ENCODE results near the gene COL16A1. TPM values are rescaled to one million over a fixed set of nuclear protein-coding genes. Genes with fewer than 3 reads are reported as not detected.

Gene COL16A1
- total and polyA plus RNA-seq, 3 experiments from 2014 or later: 0.85 TPM; not detected in 2

GRCh38 chr1:31617916-31618746 lies 85.7 kb downstream of the COL16A1 start:
- peaks cover 5 to 13% (median 8%) of the 10 kb centered on the region in 3 donors for H3K4me1 Mint-ChIP-seq
- H3K27me3 Mint-ChIP-seq: peaks cover 22 to 39% of the 10 kb centered on the region in 2 donors
- ChIA-PET CTCF (interaction anchor here (0.7 to 1.9 kb wide), 6 partner anchors 9 to 13 kb away, joined by 3 to 9 read pairs (median 4); no protein-coding TSS in a partner anchor), POLR2A (no interaction called here)
- peaks cover 23% of the 10 kb centered on the region for H3K27me3 ChIP-seq (ENCODE audit: insufficient read depth, low read length, poor library complexity, severe bottlenecking)
- H3K9me3 Mint-ChIP-seq: no peaks in the 10 kb centered on the region
- H3K36me3 Mint-ChIP-seq: no peaks in the 10 kb centered on the region
- DNase-seq: peak in 3 of 5 donors; percentile 12 to 46 (median 19)
- no peaks in the 10 kb centered on the region for H3K4me1 ChIP-seq (ENCODE audit: insufficient read depth, low read length)
- H3K4me3 Mint-ChIP-seq: peak overlapping the region in 5 of 7 donors; percentile 28 to 63 (median 50)
- no peak overlapping the region for H3K27ac Mint-ChIP-seq
- no peaks in the 10 kb centered on the region for H3K9me3 ChIP-seq (ENCODE audit: low read length)
- no peak overlapping the region for H3K27ac ChIP-seq (ENCODE audit: low read depth, low read length)
- H3K36me3 ChIP-seq (ENCODE audit: insufficient read depth, low read length): no peaks in the 10 kb centered on the region
- no peak overlapping the region for H3K4me3 ChIP-seq (ENCODE audit: low read length)

GRCh38 chr1:31617218-31617915 lies 86.5 kb downstream of the COL16A1 start, which contains the start of gene HCRTR1:
Gene HCRTR1 (plus strand): TSS chr1:31617689. CDS start chr1:31619193, 1,504 bp downstream.
- Mint-ChIP-seq H3K4me1 (peaks cover 5 to 13% (median 8%) of the 10 kb centered on the region in 3 donors), H3K36me3 (no peaks in the 10 kb centered on the region), H3K9me3 (no peaks in the 10 kb centered on the region), H3K27ac (no peak within 1 kb of the TSS), H3K4me3 (peak within 1 kb of the TSS; percentile 55 to 86 (median 73)), H3K27me3 (peaks cover 24 to 39% of the 10 kb centered on the region in 2 donors)
- DNase-seq: no peak
- Histone ChIP-seq H3K4me1 (ENCODE audit: insufficient read depth, low read length) (no peaks in the 10 kb centered on the region), H3K9me3 (ENCODE audit: low read length) (no peaks in the 10 kb centered on the region), H3K36me3 (ENCODE audit: insufficient read depth, low read length) (no peaks in the 10 kb centered on the region), H3K27ac (ENCODE audit: low read depth, low read length) (no peak within 1 kb of the TSS), H3K4me3 (ENCODE audit: low read length) (no peak within 1 kb of the TSS), H3K27me3 (ENCODE audit: insufficient read depth, low read length, poor library complexity, severe bottlenecking) (peaks cover 23% of the 10 kb centered on the region)
- ChIA-PET CTCF (interaction anchor here (0.7 to 1.9 kb wide), 3 partner anchors 10 to 12 kb away, joined by 3 to 9 read pairs (median 6); no protein-coding TSS in a partner anchor), POLR2A (no interaction called here)

- Histone ChIP-seq H3K27ac (ENCODE audit: low read depth, low read length) (no peak overlapping the region), H3K9me3 (ENCODE audit: low read length) (no peaks in the 10 kb centered on the region), H3K36me3 (ENCODE audit: insufficient read depth, low read length) (no peaks in the 10 kb centered on the region), H3K4me1 (ENCODE audit: insufficient read depth, low read length) (no peaks in the 10 kb centered on the region), H3K4me3 (ENCODE audit: low read length) (no peak overlapping the region), H3K27me3 (ENCODE audit: insufficient read depth, low read length, poor library complexity, severe bottlenecking) (peaks cover 23% of the 10 kb centered on the region)
- peak overlapping the region in 1 of 8 donors; percentile 23 for H3K27ac Mint-ChIP-seq
- DNase-seq: no peak
- no peaks in the 10 kb centered on the region for H3K36me3 Mint-ChIP-seq
- H3K9me3 Mint-ChIP-seq: no peaks in the 10 kb centered on the region
- POLR2A ChIA-PET: no interaction called here
- peaks cover 5 to 13% (median 8%) of the 10 kb centered on the region in 3 donors for H3K4me1 Mint-ChIP-seq
- peak overlapping the region in 2 of 7 donors; percentile 3 to 39 for H3K4me3 Mint-ChIP-seq
- CTCF ChIA-PET: no interaction called here
- peaks cover 24 to 39% of the 10 kb centered on the region in 2 donors for H3K27me3 Mint-ChIP-seq
These were observed 87.9 kb downstream of the COL16A1 start for GRCh38 chr1:31615939-31616338.

- Histone ChIP-seq H3K4me3 (ENCODE audit: low read length) (no peak overlapping the region), H3K36me3 (ENCODE audit: insufficient read depth, low read length) (no peaks in the 10 kb centered on the region), H3K27me3 (ENCODE audit: insufficient read depth, low read length, poor library complexity, severe bottlenecking) (peaks cover 23% of the 10 kb centered on the region), H3K27ac (ENCODE audit: low read depth, low read length) (no peak overlapping the region), H3K4me1 (ENCODE audit: insufficient read depth, low read length) (no peaks in the 10 kb centered on the region), H3K9me3 (ENCODE audit: low read length) (no peaks in the 10 kb centered on the region)
- POLR2A ChIA-PET: no interaction called here
- Mint-ChIP-seq H3K4me1 (peaks cover 5 to 13% (median 8%) of the 10 kb centered on the region in 3 donors), H3K27ac (no peak overlapping the region), H3K36me3 (no peaks in the 10 kb centered on the region), H3K27me3 (peaks cover 24 to 39% of the 10 kb centered on the region in 2 donors), H3K4me3 (no peak overlapping the region), H3K9me3 (no peaks in the 10 kb centered on the region)
- DNase-seq: no peak
- CTCF ChIA-PET: no interaction called here
These were observed 88.4 kb downstream of the COL16A1 start for GRCh38 chr1:31615414-31615813.

- no peaks in the 10 kb centered on the region for H3K4me1 ChIP-seq (ENCODE audit: insufficient read depth, low read length)
- Mint-ChIP-seq H3K4me1 (peaks cover 5 to 13% (median 6%) of the 10 kb centered on the region in 3 donors), H3K27ac (no peak overlapping the region), H3K4me3 (no peak overlapping the region), H3K27me3 (peaks cover 21 to 34% of the 10 kb centered on the region in 2 donors), H3K36me3 (no peaks in the 10 kb centered on the region), H3K9me3 (no peaks in the 10 kb centered on the region)
- H3K9me3 ChIP-seq (ENCODE audit: low read length): no peaks in the 10 kb centered on the region
- no peak overlapping the region for H3K27ac ChIP-seq (ENCODE audit: low read depth, low read length)
- POLR2A ChIA-PET: no interaction called here
- H3K36me3 ChIP-seq (ENCODE audit: insufficient read depth, low read length): no peaks in the 10 kb centered on the region
- CTCF ChIA-PET: no interaction called here
- DNase-seq: no peak
- H3K4me3 ChIP-seq (ENCODE audit: low read length): no peak overlapping the region
- peaks cover 23% of the 10 kb centered on the region for H3K27me3 ChIP-seq (ENCODE audit: insufficient read depth, low read length, poor library complexity, severe bottlenecking)
These were observed 89.3 kb downstream of the COL16A1 start for GRCh38 chr1:31614414-31615005.

- H3K9me3 ChIP-seq (ENCODE audit: low read length): no peaks in the 10 kb centered on the region
- Mint-ChIP-seq H3K9me3 (no peaks in the 10 kb centered on the region), H3K27ac (no peak overlapping the region), H3K4me1 (no peaks in the 10 kb centered on the region), H3K36me3 (no peaks in the 10 kb centered on the region), H3K4me3 (no peak overlapping the region), H3K27me3 (peaks cover 5 to 15% of the 10 kb centered on the region in 2 donors)
- ChIA-PET CTCF (interaction anchor here (0.9 to 1.3 kb wide), 2 partner anchors 9 to 13 kb away, joined by 3 to 5 read pairs; no protein-coding TSS in a partner anchor), POLR2A (interaction anchor here (0.7 kb wide), 1 partner anchor 1416 kb away, joined by 3 read pairs; no protein-coding TSS in a partner anchor)
- H3K4me1 ChIP-seq (ENCODE audit: insufficient read depth, low read length): no peaks in the 10 kb centered on the region
- no peaks in the 10 kb centered on the region for H3K27me3 ChIP-seq (ENCODE audit: insufficient read depth, low read length, poor library complexity, severe bottlenecking)
- no peaks in the 10 kb centered on the region for H3K36me3 ChIP-seq (ENCODE audit: insufficient read depth, low read length)
- H3K4me3 ChIP-seq (ENCODE audit: low read length): no peak overlapping the region
- no peak for DNase-seq
- H3K27ac ChIP-seq (ENCODE audit: low read depth, low read length): no peak overlapping the region
These were observed 94.2 kb downstream of the COL16A1 start for GRCh38 chr1:31609514-31610118.

- Mint-ChIP-seq H3K36me3 (no peaks in the 10 kb centered on the region), H3K4me1 (no peaks in the 10 kb centered on the region), H3K27me3 (peaks cover 3 to 15% of the 10 kb centered on the region in 2 donors), H3K27ac (peak overlapping the region in 1 of 8 donors; percentile 26), H3K4me3 (no peak overlapping the region), H3K9me3 (no peaks in the 10 kb centered on the region)
- H3K9me3 ChIP-seq (ENCODE audit: low read length): no peaks in the 10 kb centered on the region
- ChIA-PET CTCF (interaction anchor here (2.0 kb wide), 1 partner anchor 10 kb away, joined by 6 read pairs; the partner anchor contains the start of gene HCRTR1), POLR2A (no interaction called here)
- H3K27ac ChIP-seq (ENCODE audit: low read depth, low read length): no peak overlapping the region
- no peak for DNase-seq
- H3K4me1 ChIP-seq (ENCODE audit: insufficient read depth, low read length): no peaks in the 10 kb centered on the region
- H3K27me3 ChIP-seq (ENCODE audit: insufficient read depth, low read length, poor library complexity, severe bottlenecking): no peaks in the 10 kb centered on the region
- no peak overlapping the region for H3K4me3 ChIP-seq (ENCODE audit: low read length)
- no peaks in the 10 kb centered on the region for H3K36me3 ChIP-seq (ENCODE audit: insufficient read depth, low read length)
These were observed 96.5 kb downstream of the COL16A1 start for GRCh38 chr1:31607360-31607759.

All from CD8-positive, alpha-beta memory T cell (primary cell).